NCI-H748 (cell line): ENCODE data around the gene ING5.
"Not testable (repeated sequence)": the region's sequence is repeated elsewhere in the genome, so short reads cannot be mapped to it uniquely, and the experiment has no call there.

ENCODE experiments used
- DNase-seq: peaks from one replicate; lab custom pipeline; 2025; ENCODE audit not compliant: unreplicated experiment; lab: John Stamatoyannopoulos, UW

ING5 gene

GRCh38 chr2:241736111-241736510, 34.3 kb downstream of the ING5 start:
- no peak for DNase-seq

GRCh38 chr2:241738040-241738686, 36.3 kb downstream of the ING5 start:
- DNase-seq: no peak

GRCh38 chr2:241739177-241739576, 37.3 kb downstream of the ING5 start:
- DNase-seq: no peak

- DNase-seq: no peak
These were observed 37.8 kb downstream of the ING5 start for GRCh38 chr2:241739651-241740050.

GRCh38 chr2:241741016-241741415, 39.2 kb downstream of the ING5 start:
- DNase-seq: no peak

- DNase-seq: no peak
These were observed 40.6 kb downstream of the ING5 start for GRCh38 chr2:241742320-241742939.

- not testable (repeated sequence) for DNase-seq
These were observed 41.2 kb downstream of the ING5 start for GRCh38 chr2:241743008-241743407.

- no peak for DNase-seq
These were observed 41.8 kb downstream of the ING5 start for GRCh38 chr2:241743620-241744019.

- DNase-seq: no peak
These were observed 42.4 kb downstream of the ING5 start for GRCh38 chr2:241744028-241744754.

GRCh38 chr2:241745276-241745675, 43.4 kb downstream of the ING5 start:
- DNase-seq: no peak

- DNase-seq: no peak
These were observed 44.2 kb downstream of the ING5 start for GRCh38 chr2:241746084-241746483.

- no peak for DNase-seq
These were observed 46.8 kb downstream of the ING5 start for GRCh38 chr2:241748468-241749256.

GRCh38 chr2:241750076-241750840, 48.4 kb downstream of the ING5 start:
- DNase-seq: no peak

- no peak for DNase-seq
These were observed 49.3 kb downstream of the ING5 start for GRCh38 chr2:241751152-241751551.

GRCh38 chr2:241751776-241752175, 49.9 kb downstream of the ING5 start:
- no peak for DNase-seq

GRCh38 chr2:241752253-241752652, 50.4 kb downstream of the ING5 start:
- no peak for DNase-seq

GRCh38 chr2:241752689-241753276, 50.9 kb downstream of the ING5 start:
- no peak for DNase-seq

- no peak for DNase-seq
These were observed 51.7 kb downstream of the ING5 start for GRCh38 chr2:241753493-241753892.

GRCh38 chr2:241754042-241754441, 52.2 kb downstream of the ING5 start:
- DNase-seq: no peak

GRCh38 chr2:241755166-241755565, 53.3 kb downstream of the ING5 start:
- DNase-seq: no peak
